ENCODE measurements around the gene PHAX. TPM values are rescaled to one million over a fixed set of nuclear protein-coding genes. Genes with fewer than 3 reads are reported as not detected.
A peak's percentile ranks its signal among the peaks of the same experiment; 100 is the strongest.
"Not testable (repeated sequence)": the region's sequence is repeated elsewhere in the genome, so short reads cannot be mapped to it uniquely, and the experiment has no call there.

Gene PHAX
- total RNA-seq, 1 donor from 2014 or later = 31.2 TPM

DNA sequence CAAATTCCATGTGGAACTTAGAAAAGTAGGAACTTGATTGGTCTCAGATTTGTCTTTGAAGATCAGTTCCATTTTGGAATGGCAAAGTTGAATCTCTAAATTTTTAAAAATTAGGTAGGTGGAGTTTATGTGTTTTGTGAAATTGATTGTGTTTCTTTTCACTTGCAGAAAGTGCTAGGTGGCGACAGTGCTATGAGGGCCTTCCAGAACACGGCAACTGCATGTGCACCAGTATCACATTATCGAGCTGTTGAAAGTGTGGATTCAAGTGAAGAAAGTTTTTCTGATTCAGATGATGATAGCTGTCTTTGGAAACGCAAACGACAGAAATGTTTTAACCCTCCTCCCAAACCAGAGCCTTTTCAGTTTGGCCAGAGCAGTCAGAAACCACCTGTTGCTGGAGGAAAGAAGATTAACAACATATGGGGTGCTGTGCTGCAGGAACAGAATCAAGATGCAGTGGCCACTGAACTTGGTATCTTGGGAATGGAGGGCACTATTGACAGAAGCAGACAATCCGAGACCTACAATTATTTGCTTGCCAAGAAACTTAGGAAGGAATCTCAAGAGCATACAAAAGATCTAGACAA, 2.8 kb downstream of the PHAX start:
- DNase-seq (ENCODE audit: low read depth in 2 of 2) = no peak

DNA sequence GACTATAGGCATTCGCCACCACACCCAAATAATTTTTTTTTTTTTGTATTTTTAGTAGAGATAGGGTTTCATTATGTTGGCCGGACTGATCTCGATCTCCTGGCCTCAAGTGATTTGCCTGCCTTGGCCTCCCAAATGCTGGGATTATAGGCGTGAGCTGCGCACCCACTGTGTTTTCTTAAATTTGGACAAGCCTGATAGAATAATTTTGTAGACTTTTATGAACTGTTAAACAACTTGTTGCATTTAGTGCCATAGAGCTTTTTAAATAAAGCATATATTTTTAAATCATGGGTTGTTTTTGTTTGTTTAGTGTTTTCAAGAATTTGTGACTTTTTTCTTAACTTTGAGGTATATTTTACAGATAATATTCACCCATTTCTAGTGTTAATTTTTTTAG, 4.8 kb downstream of the PHAX start:
- DNase-seq (ENCODE audit: low read depth in 2 of 2) = no peak

GRCh38 chr5:126610160-126610559, 9.4 kb downstream of the PHAX start:
- DNase-seq (ENCODE audit: low read depth in 2 of 2) = no peak

DNA sequence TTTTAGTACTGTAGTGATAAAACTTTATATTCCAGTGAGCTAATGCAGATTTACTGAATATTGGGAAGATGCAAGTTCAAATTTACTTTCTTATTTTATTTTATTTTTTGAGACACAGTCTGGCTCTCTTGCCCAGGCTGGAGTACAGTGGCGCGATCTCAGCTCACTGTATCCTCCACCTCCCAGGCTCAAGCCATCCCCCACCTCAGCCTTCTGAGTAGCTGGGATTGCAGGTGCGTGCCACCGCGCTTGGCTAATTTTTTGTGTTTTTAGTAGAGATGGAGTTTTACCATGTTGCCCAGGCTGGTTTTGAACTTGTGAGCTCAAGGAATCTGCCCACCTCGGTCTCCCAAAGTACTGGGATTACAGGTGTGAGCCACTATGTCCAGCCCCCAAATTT, 9.9 kb downstream of the PHAX start:
- no peak for DNase-seq (ENCODE audit: low read depth in 2 of 2)

DNA sequence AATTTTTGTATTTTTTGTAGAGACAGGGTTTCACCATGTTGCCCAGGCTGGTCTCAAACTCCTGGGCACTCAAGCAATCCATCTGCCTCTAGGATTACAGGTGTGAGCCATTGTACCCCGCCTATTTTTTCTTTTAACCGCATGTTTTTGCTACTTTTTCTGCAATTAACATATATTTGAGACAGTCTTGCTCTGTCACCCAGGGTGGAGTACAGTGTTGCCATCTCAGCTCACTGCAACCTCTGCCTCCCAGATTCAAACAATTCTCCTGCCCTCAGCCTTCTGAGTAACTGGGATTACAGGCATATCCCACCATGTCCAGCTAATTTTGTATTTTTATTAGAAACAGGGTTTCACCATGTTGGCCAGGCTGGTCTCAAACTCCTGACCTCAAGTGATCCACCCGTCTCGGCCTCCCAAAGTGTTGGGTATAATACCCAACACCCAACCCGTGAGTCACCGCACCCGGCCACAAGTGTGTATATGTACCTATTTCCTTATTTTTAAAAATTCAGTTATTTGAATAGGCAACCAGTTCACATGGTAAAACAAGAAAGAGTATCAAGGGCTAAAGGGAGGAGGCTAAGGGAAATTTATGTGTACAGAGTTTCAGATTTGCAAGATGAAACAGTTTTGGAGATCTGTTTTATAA, 13.3 kb downstream of the PHAX start:
- no peak for DNase-seq (ENCODE audit: low read depth in 2 of 2)

DNA sequence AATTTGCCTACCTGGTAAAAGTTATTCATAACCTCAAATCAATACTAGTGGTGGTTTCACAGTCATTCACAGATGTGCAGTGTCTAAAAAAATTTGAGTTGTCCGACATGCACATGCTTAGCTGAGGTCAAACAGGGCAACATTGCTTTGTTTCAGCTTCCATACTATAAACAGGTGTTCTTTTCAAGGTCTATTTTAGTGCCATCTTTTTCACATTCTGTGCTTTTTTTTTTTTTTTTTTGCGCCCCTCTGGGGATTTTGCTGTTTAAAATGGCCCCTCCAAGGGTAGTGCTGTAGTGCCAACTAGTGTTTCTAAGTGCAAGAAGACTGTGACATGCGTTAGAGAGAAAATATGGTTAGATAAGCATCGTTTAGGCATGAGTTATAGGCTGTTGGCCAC, 14.5 kb downstream of the PHAX start:
- DNase-seq (ENCODE audit: low read depth in 2 of 2) = no peak

DNA sequence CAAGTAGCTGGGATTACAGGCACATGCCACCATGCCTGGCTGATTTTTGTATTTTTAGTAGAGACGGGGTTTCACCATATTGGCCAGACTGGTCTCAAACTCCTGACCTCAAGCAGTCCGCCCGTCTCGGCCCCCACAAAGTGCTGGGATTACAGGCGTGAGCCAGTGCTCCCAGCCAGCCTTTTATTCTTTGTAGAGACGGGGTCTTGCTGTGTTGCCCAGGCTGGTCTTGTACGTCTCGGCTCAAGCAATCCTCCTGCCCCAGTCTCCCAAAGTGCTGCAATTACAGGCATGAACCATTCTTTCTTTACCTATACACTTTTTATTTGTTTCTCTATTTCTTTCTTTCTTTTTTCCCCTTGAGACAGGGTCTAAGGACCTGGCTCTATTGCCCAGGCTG, 16.9 kb downstream of the PHAX start:
- not testable (repeated sequence) for DNase-seq (ENCODE audit: low read depth in 2 of 2)

DNA sequence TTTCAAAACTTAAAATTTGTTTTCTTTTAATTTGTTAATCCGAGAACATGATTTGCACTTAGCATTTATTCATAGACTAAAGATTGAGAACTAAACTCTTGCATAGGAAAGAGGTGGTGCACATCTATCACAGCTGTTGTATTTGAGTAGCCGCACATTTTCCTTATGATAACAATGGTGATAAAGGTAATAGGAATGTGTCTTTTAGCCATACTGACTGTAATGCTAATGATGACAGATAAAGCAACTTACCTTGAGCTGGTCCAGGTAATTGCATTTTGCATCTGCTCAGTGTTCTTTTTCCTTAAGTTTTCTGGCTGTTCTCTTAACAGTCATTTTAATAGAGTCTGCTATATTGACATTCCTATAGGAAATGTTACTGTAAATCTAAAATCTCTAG, 19.0 kb downstream of the PHAX start:
- DNase-seq (ENCODE audit: low read depth in 2 of 2) = no peak

DNA sequence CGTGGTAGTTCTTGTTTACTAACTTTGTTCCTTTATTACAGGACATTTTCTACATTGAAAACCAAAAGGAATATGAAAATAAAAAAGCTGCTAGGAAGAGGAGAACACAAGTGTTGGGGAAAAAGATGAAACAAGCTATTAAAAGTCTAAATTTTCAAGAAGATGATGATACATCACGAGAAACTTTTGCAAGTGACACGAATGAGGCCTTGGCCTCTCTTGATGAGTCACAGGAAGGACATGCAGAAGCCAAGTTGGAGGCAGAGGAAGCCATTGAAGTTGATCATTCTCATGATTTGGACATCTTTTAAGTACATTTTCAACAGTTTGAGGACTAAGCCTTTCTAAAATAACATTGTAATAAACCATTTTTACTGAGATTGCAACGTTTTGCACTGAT, 23.8 kb downstream of the PHAX start:
- DNase-seq (ENCODE audit: low read depth in 2 of 2) = peak; percentile 17 to 86

DNA sequence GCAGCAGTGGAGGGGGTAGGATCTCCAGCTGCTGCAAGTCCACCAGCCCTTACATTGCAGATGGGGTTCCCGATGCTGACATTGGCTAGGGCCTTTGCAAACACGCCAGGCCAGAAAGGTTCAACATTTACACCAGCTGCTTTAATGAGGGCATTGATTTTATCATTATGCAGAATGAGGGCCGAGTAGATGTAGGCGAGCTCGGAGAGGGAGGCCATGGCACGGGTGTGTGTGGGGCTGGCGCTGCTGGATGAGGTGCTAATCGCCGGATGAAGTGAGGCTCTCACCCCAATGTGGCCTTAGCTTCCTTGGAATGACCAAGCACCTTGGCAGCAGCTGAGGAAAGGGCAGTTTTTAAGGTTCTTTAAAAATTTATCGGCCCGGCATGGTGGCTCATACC, 27.4 kb downstream of the PHAX start:
- DNase-seq (ENCODE audit: low read depth in 2 of 2) = no peak

GRCh38 chr5:126631920-126632319, 31.2 kb downstream of the PHAX start:
- no peak for DNase-seq (ENCODE audit: low read depth in 2 of 2)

- DNase-seq (ENCODE audit: low read depth in 2 of 2) = no peak
Observed at GRCh38 chr5:126633552-126633951, 32.8 kb downstream of the PHAX start.

DNA sequence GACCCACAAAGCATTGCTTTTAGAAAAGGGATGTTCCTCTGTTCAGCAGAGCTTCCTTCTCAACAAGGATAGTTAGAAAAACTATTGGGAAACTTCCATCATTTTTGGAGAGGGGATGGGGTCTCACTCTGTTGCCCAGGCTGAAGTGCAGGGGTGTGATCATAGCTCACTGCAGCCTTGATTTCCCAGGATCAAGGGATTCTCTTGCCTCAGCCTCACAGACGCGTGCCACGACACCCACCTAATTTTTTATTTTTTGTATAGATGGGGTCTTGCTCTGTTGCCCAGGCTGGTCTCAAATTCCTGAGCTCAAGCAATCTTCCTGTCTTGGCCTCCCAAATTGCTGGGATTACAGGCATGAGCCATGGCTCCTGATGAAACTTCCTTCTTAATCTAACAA, 34.8 kb downstream of the PHAX start:
- no peak for DNase-seq (ENCODE audit: low read depth in 2 of 2)

GRCh38 chr5:126636956-126637355, 36.2 kb downstream of the PHAX start:
- DNase-seq (ENCODE audit: low read depth in 2 of 2) = no peak

- DNase-seq (ENCODE audit: low read depth in 2 of 2) = no peak
Observed at GRCh38 chr5:126640866-126641265, 40.1 kb downstream of the PHAX start.

GRCh38 chr5:126641387-126641786, 40.6 kb downstream of the PHAX start:
- no peak for DNase-seq (ENCODE audit: low read depth in 2 of 2)

DNA sequence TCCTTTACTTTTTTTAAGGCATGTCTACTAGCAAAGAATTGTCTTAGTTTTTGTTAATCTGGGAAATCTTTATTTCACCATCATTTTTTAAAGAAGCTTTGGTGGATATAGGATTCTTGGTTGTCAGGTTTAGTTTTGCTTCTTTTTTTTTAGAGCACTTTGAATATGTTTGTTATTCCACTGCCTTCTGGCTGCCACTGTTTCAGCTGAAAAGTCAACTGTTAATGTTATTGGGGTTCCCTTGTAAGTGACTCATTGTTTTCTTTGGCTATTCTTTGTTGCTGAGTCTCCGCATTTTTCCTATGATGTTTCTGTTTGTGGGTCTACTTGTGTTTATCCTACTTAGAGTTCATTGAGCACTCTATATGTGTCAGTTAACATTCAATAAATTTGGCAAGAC, 44.4 kb downstream of the PHAX start:
- DNase-seq (ENCODE audit: low read depth in 2 of 2) = no peak

- DNase-seq (ENCODE audit: low read depth in 2 of 2) = no peak
Observed at GRCh38 chr5:126647071-126647470, 46.3 kb downstream of the PHAX start.

GRCh38 chr5:126648471-126648870, 47.7 kb downstream of the PHAX start:
- no peak for DNase-seq (ENCODE audit: low read depth in 2 of 2)

- DNase-seq (ENCODE audit: low read depth in 2 of 2) = not testable (repeated sequence)
Observed at GRCh38 chr5:126649057-126649456, 48.3 kb downstream of the PHAX start.

DNA sequence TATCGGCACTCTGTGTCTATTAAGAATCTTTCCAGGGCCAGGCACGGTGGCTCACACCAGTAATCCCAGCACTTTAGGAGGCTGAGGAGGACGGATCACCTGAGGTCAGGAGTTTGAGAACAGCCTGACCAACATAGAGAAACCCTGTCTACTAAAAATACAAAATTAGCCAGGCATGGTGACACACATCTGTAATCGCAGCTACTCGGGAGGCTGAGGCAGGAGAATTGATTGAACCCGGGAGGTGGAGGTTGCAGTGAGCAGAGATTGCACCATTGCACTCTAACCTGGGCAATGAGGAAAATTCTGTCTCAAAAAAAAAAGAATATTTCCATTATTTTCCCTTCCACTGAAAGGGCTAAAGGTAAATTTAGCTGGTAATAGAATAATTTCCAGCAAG, 49.0 kb downstream of the PHAX start:
- not testable (repeated sequence) for DNase-seq (ENCODE audit: low read depth in 2 of 2)

DNA sequence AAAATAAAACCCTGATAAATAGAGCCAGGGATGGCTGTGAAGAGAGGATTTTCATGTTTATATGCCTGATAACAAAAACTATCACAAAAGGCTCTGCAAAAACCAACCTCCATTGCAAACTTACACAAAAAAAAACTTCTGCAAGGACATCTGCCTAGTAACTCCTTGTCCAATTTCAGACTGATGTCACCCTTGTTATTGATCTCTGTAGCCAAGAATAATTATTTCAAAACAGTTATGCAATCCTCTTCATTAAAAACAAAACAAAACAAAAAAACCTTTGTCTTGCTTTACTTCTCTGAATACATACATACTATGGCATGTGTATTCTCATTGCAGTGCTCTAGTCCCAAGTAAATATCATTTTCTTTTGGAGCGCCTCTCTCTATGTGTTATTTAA, 49.7 kb downstream of the PHAX start:
- DNase-seq (ENCODE audit: low read depth in 2 of 2) = no peak

- no peak for DNase-seq (ENCODE audit: low read depth in 2 of 2)
Observed at GRCh38 chr5:126651013-126651577, 50.3 kb downstream of the PHAX start.
